OCI-LY3 (cell line): ENCODE data around the gene TTC28.

Experiments
- H2AFZ ChIP-seq: fragments of 200-600, 300-600 bp; shearing (Covaris generic); 2 replicates; pipeline ENCODE4 v1.6.0; 2014; ENCODE audit warnings: antibody characterized with exemption, low read depth, low read length
- H3K27ac ChIP-seq: fragments of 200-600, 300-600 bp; sonication (generic); 2 replicates; pipeline ENCODE4 v1.5.1; 2014; ENCODE audit warnings: mild to moderate bottlenecking, low read length, moderate library complexity, mixed read lengths
- H3K27me3 ChIP-seq: fragments of 200-600, 300-600 bp; sonication (generic); 2 replicates; pipeline ENCODE4 v1.6.1; 2014; ENCODE audit warnings: low read depth, low read length, mixed read lengths
- H3K36me3 ChIP-seq: fragments of 200-600, 300-600 bp; sonication (generic); replicated peaks from 2 replicates; pipeline ENCODE3; 2014; ENCODE audit warnings: low read depth, low read length, mixed read lengths
- H3K4me1 ChIP-seq: fragments of 300-600, 200-600 bp; sonication (generic); 2 replicates; pipeline ENCODE4 v1.6.1; 2014; ENCODE audit warnings: low read length, mixed read lengths
- H3K4me2 ChIP-seq: fragments of 200-600, 300-600 bp; sonication (generic); 2 replicates; pipeline ENCODE4 v1.6.1; 2014; ENCODE audit warnings: low read length, mixed read lengths
- H3K4me3 ChIP-seq: fragments of 300-600, 200-600 bp; sonication (generic); 2 replicates; pipeline ENCODE4 v1.5.1; 2014; ENCODE audit warnings: antibody characterized with exemption, mild to moderate bottlenecking, low read length, moderate library complexity
- H3K79me2 ChIP-seq: fragments of 300-600, 200-600 bp; shearing (Covaris generic); 2 replicates; pipeline ENCODE4 v1.6.1; 2014; ENCODE audit warnings: mild to moderate bottlenecking, low read length, mixed read lengths
- H3K9ac ChIP-seq: fragments of 300-600, 200-600 bp; shearing (Covaris generic); 2 replicates; pipeline ENCODE4 v1.6.0; 2014; ENCODE audit warnings: mild to moderate bottlenecking, low read length, moderate library complexity
- H3K9me3 ChIP-seq: fragments of 200-600, 300-600 bp; shearing (Covaris generic); 2 replicates; pipeline ENCODE4 v1.6.1; 2014; ENCODE audit warnings: low read length, mixed read lengths; ENCODE audit not compliant: insufficient read depth
- H4K20me1 ChIP-seq: fragments of 200-600, 300-600 bp; sonication (generic); 2 replicates; pipeline ENCODE4 v1.6.1; 2016; ENCODE audit warnings: low read length, mixed read lengths; ENCODE audit not compliant: insufficient read depth
- CTCF ChIP-seq: fragments of 200-600, 300-600 bp; sonication (generic); IDR thresholded peaks from 2 replicates; pipeline ENCODE4 v1.5.1; 2014; ENCODE audit warnings: antibody characterized with exemption, low read length, low read depth
- EZH2phosphoT487 ChIP-seq: fragments of 200-600 bp; shearing (Covaris generic); IDR thresholded peaks from 2 replicates; pipeline ENCODE4 v1.6.1; 2018; ENCODE audit warnings: antibody characterized with exemption, mixed run types, low read depth

TTC28 gene

GRCh38 chr22:28344918-28345703 lies 334.5 kb downstream of the TTC28 start:
- H3K36me3 ChIP-seq: no peaks in the 10 kb centered on the region
- no peak for TF ChIP-seq CTCF
- TF ChIP-seq EZH2phosphoT487: no peak
- H3K4me1 ChIP-seq: peaks cover 5% of the 10 kb centered on the region
- H3K27ac ChIP-seq: no peak overlapping the region
- no peak overlapping the region for H3K9ac ChIP-seq
- H2AFZ ChIP-seq: no peak overlapping the region
- no peaks in the 10 kb centered on the region; the same call in 1 of the 2 replicates for H4K20me1 ChIP-seq
- no peak overlapping the region for H3K4me3 ChIP-seq
- H3K4me2 ChIP-seq: 0 out of 2 replicates have a peak overlapping the region, but pooled peaks have one; percentile 6
- no peaks in the 10 kb centered on the region for H3K9me3 ChIP-seq
- no peaks in the 10 kb centered on the region for H3K79me2 ChIP-seq
- no peaks in the 10 kb centered on the region for H3K27me3 ChIP-seq

GRCh38 chr22:28341001-28341400 lies 338.6 kb downstream of the TTC28 start:
- Histone ChIP-seq H3K4me2 (no peak overlapping the region), H3K4me3 (no peak overlapping the region), H3K9me3 (no peaks in the 10 kb centered on the region), H3K27me3 (no peaks in the 10 kb centered on the region), H3K4me1 (peaks cover 5% of the 10 kb centered on the region), H3K9ac (no peak overlapping the region), H2AFZ (no peak overlapping the region), H3K79me2 (no peaks in the 10 kb centered on the region), H4K20me1 (no peaks in the 10 kb centered on the region), H3K36me3 (no peaks in the 10 kb centered on the region), H3K27ac (no peak overlapping the region)
- TF ChIP-seq CTCF (no peak), EZH2phosphoT487 (no peak)

GRCh38 chr22:28333088-28333487 lies 346.6 kb downstream of the TTC28 start:
- TF ChIP-seq EZH2phosphoT487 (no peak), CTCF (no peak)
- Histone ChIP-seq H3K79me2 (no peaks in the 10 kb centered on the region), H2AFZ (no peak overlapping the region), H4K20me1 (no peaks in the 10 kb centered on the region), H3K4me1 (peaks cover 8% of the 10 kb centered on the region; the same call in 1 of the 2 replicates), H3K36me3 (no peaks in the 10 kb centered on the region), H3K4me3 (no peak overlapping the region), H3K4me2 (no peak overlapping the region), H3K9me3 (no peaks in the 10 kb centered on the region), H3K9ac (no peak overlapping the region), H3K27ac (no peak overlapping the region), H3K27me3 (no peaks in the 10 kb centered on the region)

- Histone ChIP-seq H4K20me1 (no peaks in the 10 kb centered on the region), H3K27ac (no peak overlapping the region), H3K9ac (no peak overlapping the region)
These were observed 347.2 kb downstream of the TTC28 start for GRCh38 chr22:28332410-28332809.

More at GRCh38 chr22:28332410-28332809, 347.2 kb downstream of the TTC28 start:
- H3K27me3 ChIP-seq: no peaks in the 10 kb centered on the region
- H3K4me1 ChIP-seq: peaks cover 8% of the 10 kb centered on the region; the same call in 1 of the 2 replicates
- no peak overlapping the region for H3K4me2 ChIP-seq
- TF ChIP-seq EZH2phosphoT487 (no peak), CTCF (no peak)
- H3K4me3 ChIP-seq: no peak overlapping the region
- H3K36me3 ChIP-seq: no peaks in the 10 kb centered on the region
- H3K9me3 ChIP-seq: no peaks in the 10 kb centered on the region
- no peaks in the 10 kb centered on the region for H3K79me2 ChIP-seq
- no peak overlapping the region for H2AFZ ChIP-seq
